RWPE2 (cell line): ENCODE results near the gene GABRD.

Experiments used
- ATAC-seq: fragments of 200-7000 bp; cut with Tn5 transposase; 3 replicates; pipeline ENCODE4 v1.9.1; 2021; ENCODE audit warnings: low read depth
- DNase-seq: peaks from one replicate; pipeline ENCODE4 v3.0.0-alpha.2; 2020; ENCODE audit warnings: low spot score
- H3K27ac ChIP-seq: fragments of 450-650 bp; 2 replicates; pipeline ENCODE4 v1.5.1; 2017; ENCODE audit warnings: mild to moderate bottlenecking; ENCODE audit not compliant: poor library complexity, severe bottlenecking
- H3K27me3 ChIP-seq: fragments of 250-450 bp; sonication (Bioruptor Pico); 2 replicates; pipeline ENCODE4 v1.5.1; 2021; ENCODE audit warnings: mild to moderate bottlenecking, moderate library complexity; ENCODE audit not compliant: insufficient read depth, poor library complexity, severe bottlenecking
- H3K36me3 ChIP-seq: fragments of 250-450 bp; sonication (Bioruptor Pico); 2 replicates; pipeline ENCODE4 v1.5.1; 2020; ENCODE audit warnings: low read depth, mild to moderate bottlenecking, moderate library complexity
- H3K4me1 ChIP-seq: fragments of 250-450 bp; sonication (Bioruptor Pico); 2 replicates; pipeline ENCODE4 v1.5.1; 2021; ENCODE audit warnings: mild to moderate bottlenecking, moderate library complexity; ENCODE audit not compliant: insufficient read depth, poor library complexity, severe bottlenecking
- H3K4me3 ChIP-seq: fragments of 250-450 bp; sonication (Bioruptor Pico); 2 replicates; pipeline ENCODE4 v1.5.1; 2021; ENCODE audit warnings: mild to moderate bottlenecking, moderate library complexity; ENCODE audit not compliant: severe bottlenecking
- H3K9me3 ChIP-seq: fragments of 250-450 bp; sonication (Bioruptor Pico); 2 replicates; pipeline ENCODE4 v1.5.1; 2021; ENCODE audit warnings: mild to moderate bottlenecking, moderate library complexity; ENCODE audit not compliant: severe bottlenecking
- CTCF ChIP-seq: fragments of 450-650 bp; IDR thresholded peaks from one replicate; pipeline ENCODE4 v1.5.1; 2017; ENCODE audit warnings: mild to moderate bottlenecking, moderate library complexity; ENCODE audit not compliant: poor library complexity, severe bottlenecking

GABRD gene

GRCh38 chr1:2068951-2069350 lies 49.8 kb downstream of the GABRD start:
- no peaks in the 10 kb centered on the region for H3K27me3 ChIP-seq
- DNase-seq (no peak), ATAC-seq (no peak)
- peaks cover 3% of the 10 kb centered on the region for H3K9me3 ChIP-seq
- no peak overlapping the region for H3K4me3 ChIP-seq
- H3K4me1 ChIP-seq = no peaks in the 10 kb centered on the region
- no peak overlapping the region for H3K27ac ChIP-seq
- H3K36me3 ChIP-seq = peaks cover 16% of the 10 kb centered on the region
- no peak for TF ChIP-seq CTCF

- DNase-seq (no peak), ATAC-seq (no peak)
- Histone ChIP-seq H3K27me3 (no peaks in the 10 kb centered on the region), H3K36me3 (peaks cover 5% of the 10 kb centered on the region), H3K4me1 (no peaks in the 10 kb centered on the region), H3K9me3 (no peaks in the 10 kb centered on the region), H3K4me3 (no peak overlapping the region), H3K27ac (no peak overlapping the region)
- TF ChIP-seq CTCF = no peak
Observed at GRCh38 chr1:2070016-2070415, 50.9 kb downstream of the GABRD start.

- peaks cover 3% of the 10 kb centered on the region for H3K36me3 ChIP-seq
- no peak overlapping the region for H3K4me3 ChIP-seq
- no peak for TF ChIP-seq CTCF
- no peak for ATAC-seq
- H3K4me1 ChIP-seq = no peaks in the 10 kb centered on the region
- H3K9me3 ChIP-seq = no peaks in the 10 kb centered on the region
- H3K27me3 ChIP-seq = no peaks in the 10 kb centered on the region
- DNase-seq = no peak
- no peak overlapping the region for H3K27ac ChIP-seq
Observed at GRCh38 chr1:2070800-2071530, 51.8 kb downstream of the GABRD start.

GRCh38 chr1:2072109-2072806 lies 53.1 kb downstream of the GABRD start:
- H3K9me3 ChIP-seq = peaks cover 4% of the 10 kb centered on the region
- DNase-seq (no peak), ATAC-seq (no peak)
- no peak for TF ChIP-seq CTCF
- H3K27ac ChIP-seq = no peak overlapping the region
- H3K4me3 ChIP-seq = no peak overlapping the region
- peaks cover 9% of the 10 kb centered on the region; the same call in 1 of the 2 replicates for H3K36me3 ChIP-seq
- H3K27me3 ChIP-seq = no peaks in the 10 kb centered on the region
- H3K4me1 ChIP-seq = no peaks in the 10 kb centered on the region

GRCh38 chr1:2072891-2073290 lies 53.7 kb downstream of the GABRD start:
- H3K36me3 ChIP-seq = peaks cover 15% of the 10 kb centered on the region
- no peak for TF ChIP-seq CTCF
- H3K4me3 ChIP-seq = no peak overlapping the region
- H3K9me3 ChIP-seq = peaks cover 8% of the 10 kb centered on the region
- no peaks in the 10 kb centered on the region for H3K27me3 ChIP-seq
- no peak for DNase-seq
- no peak overlapping the region for H3K27ac ChIP-seq
- ATAC-seq = no peak
- no peaks in the 10 kb centered on the region for H3K4me1 ChIP-seq
